SK-N-SH treated with all-trans-retinoic acid at 6 μM for 48 hours (cell line): ENCODE results near the gene MAP4K4.

Source experiments
- ARNTL ChIP-seq: fragments of 450-650 bp; formaldehyde crosslinking; IDR thresholded peaks from 2 replicates; pipeline ENCODE4 v1.5.0; 2020; ENCODE audit warnings: low read depth, mild to moderate bottlenecking, moderate library complexity, borderline replicate concordance
- BACH2 ChIP-seq: fragments of 250-450 bp; sonication (Bioruptor Pico); IDR thresholded peaks from 2 replicates; pipeline ENCODE4 v1.9.0; 2021; ENCODE audit warnings: mild to moderate bottlenecking, borderline replicate concordance
- CREB5 ChIP-seq: fragments of 250-450 bp; sonication (Bioruptor Pico); IDR thresholded peaks from 2 replicates; pipeline ENCODE4 v1.5.1; 2020; ENCODE audit warnings: low read depth, mild to moderate bottlenecking, moderate library complexity
- CSDC2 ChIP-seq: fragments of 250-450 bp; sonication (Bioruptor Pico); IDR thresholded peaks from 2 replicates; pipeline ENCODE4 v1.5.0; 2020; ENCODE audit warnings: mild to moderate bottlenecking, moderate library complexity
- GLIS3 ChIP-seq: fragments of 250-450 bp; sonication (Bioruptor Pico); IDR thresholded peaks from 2 replicates; pipeline ENCODE4 v1.5.0; 2020; ENCODE audit warnings: mild to moderate bottlenecking, moderate library complexity
- ISL1 ChIP-seq: fragments of 250-450 bp; sonication (Bioruptor Pico); IDR thresholded peaks from 2 replicates; pipeline ENCODE4 v2.1.2; 2022; ENCODE audit warnings: mild to moderate bottlenecking, moderate library complexity
- PATZ1 ChIP-seq: fragments of 250-450 bp; sonication (Bioruptor Pico); IDR thresholded peaks from 2 replicates; pipeline ENCODE4 v1.8.0; 2020; ENCODE audit warnings: mild to moderate bottlenecking, moderate library complexity, borderline replicate concordance
- PPARA ChIP-seq: fragments of 250-450 bp; sonication (Bioruptor Pico); IDR thresholded peaks from 2 replicates; pipeline ENCODE4 v1.5.0; 2020; ENCODE audit warnings: mild to moderate bottlenecking, borderline replicate concordance
- RARB ChIP-seq: fragments of 250-450 bp; sonication (Bioruptor Pico); IDR thresholded peaks from 2 replicates; pipeline ENCODE4 v1.8.0; 2021; ENCODE audit warnings: mild to moderate bottlenecking, moderate library complexity
- SNAI2 ChIP-seq: fragments of 250-450 bp; sonication (Bioruptor Pico); IDR thresholded peaks from 2 replicates; pipeline ENCODE4 v1.5.0; 2020; ENCODE audit warnings: mild to moderate bottlenecking, moderate library complexity
- TSHZ2 ChIP-seq: fragments of 250-450 bp; sonication (Bioruptor Pico); IDR thresholded peaks from 2 replicates; pipeline ENCODE4 v1.5.0; 2020; ENCODE audit warnings: mild to moderate bottlenecking, moderate library complexity
- ZFP3 ChIP-seq: fragments of 250-450 bp; sonication (Bioruptor Pico); IDR thresholded peaks from 2 replicates; pipeline ENCODE4 v1.5.0; 2020; ENCODE audit warnings: mild to moderate bottlenecking, moderate library complexity
- ZNF70 ChIP-seq: fragments of 450-650 bp; formaldehyde crosslinking; IDR thresholded peaks from 2 replicates; pipeline ENCODE4 v1.5.0; 2020; ENCODE audit warnings: mild to moderate bottlenecking, moderate library complexity

- no peak for TF ChIP-seq ARNTL
- no peak for TF ChIP-seq CSDC2 (CRISPR knock-in tag)
- TF ChIP-seq CREB5 (CRISPR knock-in tag): no peak
- no peak for TF ChIP-seq PATZ1 (CRISPR knock-in tag)
- TF ChIP-seq ISL1 (CRISPR knock-in tag): 0 out of 2 replicates have a peak, but pooled peaks have one; percentile 23
- no peak for TF ChIP-seq PPARA (CRISPR knock-in tag)
- TF ChIP-seq ZNF70 (CRISPR knock-in tag): no peak
- TF ChIP-seq RARB (CRISPR knock-in tag): no peak
- no peak for TF ChIP-seq BACH2 (CRISPR knock-in tag)
- TF ChIP-seq SNAI2 (CRISPR knock-in tag): no peak
- no peak for TF ChIP-seq ZFP3 (CRISPR knock-in tag)
- no peak for TF ChIP-seq TSHZ2
- TF ChIP-seq GLIS3: no peak
Measured at GRCh38 chr2:101736861-101737291, 39.4 kb downstream of the MAP4K4 start.
